Lung microvascular endothelial cell (primary cell): Measurements from ENCODE around the gene GRPR. TPM values are rescaled to one million over a fixed set of nuclear protein-coding genes. Genes with fewer than 3 reads are reported as not detected.
"Not testable (repeated sequence)": the region's sequence is repeated elsewhere in the genome, so short reads cannot be mapped to it uniquely, and the experiment has no call there.

Experiments
- DNase-seq, 2 donors: peaks; one replicate each; pipeline versions ENCODE4 v3.0.0 to v3.0.0-alpha.2; 2010; ENCODE audit warnings: low read depth in 2 of 2
- total RNA-seq: library from RNA; depleted of rRNA; stranded (reverse); fragments of >200 nt; gene quantifications from 2 replicates; pipeline ENCODE4 v1.2.1, GENCODE V29; 2014

Gene GRPR
- total RNA-seq, 1 donor from 2014 or later, result under 0.01 TPM

DNA sequence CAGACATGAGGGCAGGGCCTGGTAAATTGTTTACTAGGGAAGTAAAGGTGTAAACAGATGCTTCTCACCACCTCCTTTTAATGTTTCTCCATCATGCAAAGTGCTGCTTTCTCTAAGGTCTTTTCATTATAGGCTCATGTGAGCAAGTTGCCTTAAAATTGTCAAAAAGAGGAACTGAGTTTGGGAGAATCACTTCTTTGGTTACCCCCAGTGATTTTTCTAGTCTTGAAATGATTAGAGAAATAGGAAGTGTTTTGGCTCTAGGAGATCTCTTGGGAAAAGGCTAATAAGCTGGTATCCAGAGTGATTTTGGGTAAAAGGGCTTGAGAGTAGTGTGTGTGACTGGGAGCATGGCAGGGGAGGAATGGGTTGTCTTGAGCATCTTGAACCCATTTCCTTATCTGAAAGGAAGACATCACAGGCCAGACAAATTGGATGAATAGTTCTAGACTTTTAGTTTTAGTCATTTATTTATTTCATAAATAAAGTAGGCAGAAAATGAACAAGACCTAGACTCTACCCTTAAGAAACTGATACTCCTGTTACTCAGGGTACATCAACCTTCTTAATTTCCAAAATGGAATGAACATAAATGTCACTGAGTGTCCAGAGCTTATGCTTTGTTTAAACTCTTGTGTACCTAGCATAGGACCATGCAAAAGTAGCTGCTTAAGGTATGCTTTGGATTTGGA lies 14.2 kb downstream of the GRPR start:
- no peak for DNase-seq

GRCh38 chrX:16138108-16138427 lies 14.7 kb downstream of the GRPR start:
- DNase-seq, result peak; percentile 9 to 38

- no peak for DNase-seq
Observed at GRCh38 chrX:16140448-16140847, 17.1 kb downstream of the GRPR start.

DNA sequence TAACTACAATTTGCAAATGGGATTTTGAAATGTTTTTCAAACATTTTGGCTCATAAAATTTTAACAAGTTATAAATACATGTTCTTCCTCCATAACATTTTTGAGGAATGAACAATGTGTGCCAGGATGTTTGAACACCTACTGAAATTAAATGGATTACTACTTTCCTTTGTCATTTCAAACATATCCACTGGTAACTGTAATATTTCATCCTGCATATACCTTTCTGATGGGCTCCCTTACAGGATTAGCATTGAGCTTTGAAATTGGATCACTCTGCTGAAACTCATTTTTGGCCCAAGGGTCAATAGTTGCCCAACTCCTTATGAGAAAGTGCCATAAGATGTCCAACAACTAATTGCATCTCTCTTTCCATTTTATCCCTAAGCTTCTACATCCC lies 17.6 kb downstream of the GRPR start:
- DNase-seq, result no peak

DNA sequence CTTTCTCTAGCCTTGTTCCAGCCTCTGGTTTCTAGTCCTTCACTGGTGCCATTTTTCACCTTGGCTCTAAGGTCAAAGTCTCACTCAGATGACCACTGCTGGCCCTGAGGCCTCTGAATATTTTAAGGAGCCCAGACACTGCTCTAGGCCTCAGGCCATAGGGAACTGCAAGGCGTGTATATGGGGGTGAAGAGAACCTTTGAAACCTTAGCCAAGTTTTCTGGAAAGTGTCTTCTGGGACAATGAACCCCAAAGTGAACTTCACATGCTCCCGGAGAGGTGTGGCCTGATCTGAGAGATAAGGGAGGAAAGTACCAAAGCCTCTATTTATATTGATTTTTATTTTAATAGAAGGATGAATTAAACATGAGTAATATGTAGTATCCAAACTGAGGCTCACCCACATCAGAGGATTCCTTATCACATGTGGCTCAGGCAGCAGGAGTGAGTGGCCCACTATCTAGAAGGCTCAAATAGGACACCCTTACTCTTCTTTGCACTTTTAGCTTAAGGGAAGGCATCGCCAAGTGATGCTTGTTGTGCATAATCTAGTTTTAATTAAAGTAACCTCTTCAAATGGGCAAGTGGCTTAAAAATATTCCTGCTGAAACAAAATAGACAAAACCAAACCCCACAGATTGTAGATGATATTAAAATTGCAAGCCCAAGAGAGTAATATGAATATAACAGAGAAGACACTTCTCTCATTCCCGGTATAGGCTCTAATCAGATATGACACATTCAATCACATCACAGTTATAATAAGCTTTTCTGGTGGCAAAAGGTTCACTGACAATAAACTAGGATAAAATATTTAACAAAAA lies 18.3 kb downstream of the GRPR start:
- DNase-seq, result no peak

- no peak for DNase-seq
Observed at GRCh38 chrX:16142246-16142558, 18.8 kb downstream of the GRPR start.

GRCh38 chrX:16143968-16144367 lies 20.6 kb downstream of the GRPR start:
- no peak for DNase-seq

DNA sequence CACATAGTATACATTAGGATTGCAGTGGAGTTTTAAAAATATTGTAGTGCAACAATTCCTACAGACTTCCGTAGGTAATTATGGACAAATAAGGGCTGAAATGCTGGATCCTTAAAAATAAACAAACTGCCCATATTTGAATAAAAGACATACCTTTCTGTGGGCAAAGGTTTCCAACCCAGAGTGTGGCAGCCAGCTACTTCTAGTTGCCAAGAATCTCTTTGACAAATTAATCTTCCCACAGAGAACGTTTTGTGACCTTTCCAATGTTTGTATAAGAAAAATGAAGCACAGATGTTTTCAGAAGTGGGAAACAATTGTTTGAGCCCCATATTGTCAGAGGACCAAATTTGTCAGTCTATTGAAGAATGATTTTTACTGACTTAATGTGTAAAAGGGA lies 21.1 kb downstream of the GRPR start:
- peak in 1 of 2 donors; percentile 12 for DNase-seq

DNA sequence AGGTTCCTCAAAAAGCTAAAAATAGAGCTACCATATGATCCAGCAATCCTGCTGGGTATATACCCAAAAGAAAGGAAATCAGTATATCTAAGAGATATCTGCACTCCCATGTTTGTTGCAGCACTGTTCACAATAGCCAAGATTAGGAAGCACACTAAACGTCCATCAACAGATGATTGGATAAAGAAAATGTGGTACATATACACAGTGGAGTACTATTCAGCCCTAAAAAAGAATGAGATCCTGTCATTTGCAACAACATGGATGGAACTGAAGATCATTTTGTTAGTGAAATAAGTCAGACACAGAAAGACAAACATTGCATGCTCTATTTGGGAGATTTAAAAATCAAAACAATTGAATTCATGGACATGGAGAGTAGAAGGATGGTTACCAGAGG lies 21.7 kb downstream of the GRPR start:
- not testable (repeated sequence) for DNase-seq

DNA sequence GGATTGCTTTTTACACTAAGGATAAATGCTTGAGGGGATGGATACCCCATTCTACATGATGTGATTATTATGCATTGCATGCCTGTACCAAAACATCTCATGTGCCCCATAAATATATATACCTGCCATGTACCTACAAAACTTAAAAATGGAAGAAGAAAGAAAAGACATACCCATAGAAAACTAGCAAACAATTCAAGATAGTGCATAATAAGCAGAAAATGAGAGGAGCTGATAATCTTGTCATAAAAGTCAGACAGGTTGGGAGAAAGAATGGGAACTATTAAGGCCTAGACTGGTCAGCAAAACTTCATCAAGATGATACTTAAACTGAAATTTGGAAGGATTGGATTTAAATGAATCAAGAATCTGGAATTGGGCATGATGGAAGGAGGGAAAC lies 22.3 kb downstream of the GRPR start:
- DNase-seq, result no peak

DNA sequence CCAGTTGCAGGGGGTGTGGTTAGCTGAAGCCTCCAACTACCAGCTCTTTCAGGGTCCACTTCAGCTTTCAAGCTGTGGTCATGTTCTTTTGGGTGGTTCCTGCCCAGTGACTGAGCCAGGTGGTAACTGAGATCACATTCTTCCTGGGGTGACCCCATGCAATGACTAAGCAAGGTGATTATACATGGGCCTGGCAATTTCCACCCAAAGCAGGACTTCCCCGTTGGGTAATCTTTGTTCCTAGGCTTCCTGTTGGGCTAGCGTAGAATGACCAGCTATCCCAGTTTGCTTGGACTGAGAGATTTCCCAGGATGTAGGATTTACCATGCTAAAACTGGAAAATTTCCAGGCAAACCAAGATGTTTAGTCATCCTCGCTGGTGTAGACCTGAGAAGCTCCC lies 25.5 kb downstream of the GRPR start:
- peak in 1 of 2 donors; percentile 19 for DNase-seq

DNA sequence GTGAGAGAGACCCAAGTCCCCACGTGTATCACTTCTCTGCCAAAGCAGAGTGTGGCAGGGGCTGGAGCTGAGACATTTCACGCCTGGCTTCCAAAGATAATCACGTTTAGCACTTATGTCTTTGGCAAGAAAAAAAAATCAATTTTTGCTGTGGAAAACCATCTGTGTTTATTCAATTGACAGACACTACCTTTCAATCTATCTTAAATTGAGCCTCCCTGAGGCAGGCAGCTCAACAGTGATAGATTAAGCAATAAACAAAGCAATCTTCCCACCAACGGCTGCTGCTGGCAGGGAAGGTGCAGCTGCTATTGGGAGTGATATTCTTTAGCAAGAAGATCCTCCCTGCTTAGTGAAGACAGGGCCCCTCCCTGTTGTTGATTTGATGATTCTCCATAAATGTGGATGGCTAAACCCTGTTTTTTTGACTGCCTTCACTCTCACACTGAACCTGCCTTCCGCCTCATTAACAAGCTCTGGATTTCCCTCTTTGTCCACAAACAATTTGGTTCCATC lies 32.3 kb downstream of the GRPR start:
- no peak for DNase-seq

DNA sequence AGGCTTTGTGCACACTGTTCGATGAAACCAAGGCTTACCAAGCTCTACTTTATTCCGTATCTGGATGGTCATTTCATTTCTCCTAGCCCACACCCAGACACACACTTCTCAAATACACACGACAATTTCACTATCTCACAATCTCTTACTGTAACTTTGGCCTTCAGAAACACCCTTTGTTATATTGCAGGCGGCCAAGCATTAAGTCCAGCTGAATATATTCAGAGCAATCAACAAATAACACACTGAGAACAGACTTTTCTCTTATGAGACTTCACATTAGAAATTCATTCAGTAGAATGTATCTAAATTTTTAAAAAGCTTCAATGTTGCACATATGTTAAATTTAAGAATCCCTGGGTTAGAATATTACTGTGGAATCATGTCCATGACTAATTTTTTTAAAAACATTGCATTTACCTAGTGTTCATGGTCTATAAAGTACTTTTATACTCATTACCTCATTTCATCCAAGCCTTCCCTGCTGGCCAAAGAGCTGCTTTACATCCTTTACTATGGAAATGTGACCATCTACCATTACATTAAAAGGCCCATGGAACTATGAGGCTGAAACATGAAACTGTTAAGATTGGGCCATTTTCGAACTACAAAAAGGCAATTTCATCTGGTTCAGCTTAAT lies 33.4 kb downstream of the GRPR start:
- DNase-seq, result no peak

DNA sequence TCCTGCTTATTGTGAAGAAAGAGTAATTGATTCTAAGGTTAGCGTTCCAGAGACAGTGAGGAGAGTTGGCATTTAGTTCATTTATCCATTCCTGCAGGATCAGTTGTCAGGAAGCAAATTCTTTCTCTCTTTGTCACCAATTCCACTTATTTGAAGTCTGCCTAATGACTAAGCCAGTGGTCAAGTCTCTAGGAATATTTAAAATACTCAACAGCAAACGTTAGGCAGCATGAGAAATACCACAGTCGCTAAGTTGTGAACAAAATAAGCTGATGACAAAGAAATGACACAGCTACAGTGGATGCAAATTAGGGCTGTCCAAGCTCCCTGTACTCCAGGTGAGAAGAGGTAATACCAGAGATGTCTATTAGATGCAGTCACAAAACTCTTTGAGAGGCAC lies 37.4 kb downstream of the GRPR start:
- peak in 1 of 2 donors; percentile 61 for DNase-seq

DNA sequence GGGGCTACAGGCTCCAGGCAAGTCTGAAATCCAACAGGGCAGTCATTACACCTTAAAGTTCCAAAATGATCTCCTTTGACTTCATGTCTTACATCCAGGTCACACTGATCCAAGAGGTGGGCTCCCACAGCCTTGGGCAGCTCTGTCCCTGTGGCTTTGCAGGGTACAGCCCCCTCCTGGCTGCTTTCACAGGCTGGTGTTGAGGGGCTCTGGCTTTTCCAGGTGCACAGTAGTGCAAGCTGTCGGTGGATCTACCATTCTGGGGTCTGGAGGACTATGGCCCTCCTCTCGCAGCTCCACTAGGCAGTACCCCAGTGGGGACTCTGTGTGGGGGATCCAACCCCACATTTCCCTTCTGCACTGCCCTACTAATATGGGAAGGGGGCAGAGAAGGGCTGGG lies 37.8 kb downstream of the GRPR start:
- DNase-seq, result not testable (repeated sequence)

DNA sequence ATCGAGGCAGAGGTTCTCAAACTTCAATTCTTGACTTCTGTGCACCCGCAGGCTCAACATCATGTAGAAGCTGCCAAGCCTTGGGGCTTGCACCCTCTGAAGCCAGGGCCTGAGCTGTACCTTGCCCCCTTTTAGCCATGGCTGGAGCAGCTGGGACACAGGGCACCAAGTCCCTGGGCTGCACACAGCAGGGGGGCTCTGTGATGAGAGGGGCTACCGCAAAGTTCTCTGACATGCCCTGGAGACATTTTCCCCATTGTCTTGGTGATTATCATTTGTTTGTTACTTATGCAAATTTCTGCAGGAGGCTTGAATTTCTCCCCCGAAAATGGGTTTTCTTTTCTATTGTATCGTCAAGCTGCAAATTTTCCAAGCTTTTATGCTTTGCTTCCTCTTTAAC lies 39.0 kb downstream of the GRPR start:
- no peak for DNase-seq

- no peak for DNase-seq
Observed at GRCh38 chrX:16164748-16165147, 41.4 kb downstream of the GRPR start.

GRCh38 chrX:16167181-16167580 lies 43.8 kb downstream of the GRPR start, which contains the start of gene MAGEB17:
MAGEB17 (plus strand) TSS chrX:16167481; CDS start chrX:16170383, 2,902 bp downstream.
- no peak for DNase-seq

- no peak for DNase-seq
Observed at GRCh38 chrX:16171039-16171438, 47.7 kb downstream of the GRPR start.

- no peak for DNase-seq
Observed at GRCh38 chrX:16171944-16172343, 48.6 kb downstream of the GRPR start.

DNA sequence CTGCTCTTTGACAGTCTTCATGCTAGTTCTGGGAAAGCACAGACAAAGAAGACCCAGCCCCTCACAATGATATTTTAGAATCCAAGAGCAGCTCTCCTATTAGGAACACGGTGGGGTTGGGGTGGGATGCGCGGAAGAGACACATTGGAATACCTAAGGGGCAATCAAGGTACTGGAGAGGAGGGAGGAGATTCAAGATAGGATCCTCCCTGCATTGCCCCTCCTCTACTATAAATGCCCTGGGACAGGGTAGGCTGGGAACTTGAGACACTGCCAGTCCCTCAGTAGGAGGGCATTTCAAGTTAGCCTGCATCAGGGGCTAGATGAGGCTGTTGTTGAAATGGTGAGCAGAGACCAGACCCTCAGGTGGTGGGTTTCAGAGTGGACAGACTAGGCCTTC lies 49.0 kb downstream of the GRPR start:
- no peak for DNase-seq

DNA sequence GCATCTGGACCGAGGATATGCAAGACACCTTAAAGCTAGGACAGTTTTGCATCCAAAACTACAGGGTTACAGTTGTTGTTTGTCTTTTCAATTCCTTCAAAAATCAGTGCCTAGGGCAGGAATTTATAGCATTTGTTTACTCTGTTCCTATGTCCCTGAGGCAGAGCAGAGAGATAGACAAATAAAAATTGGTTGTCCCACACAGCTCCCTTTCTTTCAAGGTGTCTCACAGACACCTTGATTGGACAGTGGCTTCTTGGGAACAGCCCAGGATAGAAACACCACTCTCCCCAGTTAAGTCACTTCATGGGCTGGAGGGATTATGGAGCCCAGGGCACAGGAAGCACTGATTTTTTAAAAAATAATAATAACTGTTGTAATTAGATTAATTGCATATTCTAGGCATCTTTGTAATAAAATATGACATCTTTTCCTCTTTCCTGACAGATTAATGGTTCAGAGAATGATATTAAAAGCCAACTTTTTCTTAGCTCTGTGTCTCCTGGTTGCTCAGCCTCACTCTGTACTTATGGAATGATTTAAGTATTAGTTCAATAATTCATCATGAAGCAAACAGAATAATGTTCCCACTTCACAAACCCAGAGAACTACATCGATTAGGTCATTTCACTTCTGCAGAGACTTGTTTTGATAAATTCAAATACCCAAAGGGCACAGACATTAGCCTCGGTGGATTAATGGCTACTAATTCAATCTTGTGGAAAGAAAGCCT lies 52.1 kb downstream of the GRPR start:
- no peak for DNase-seq
